Testis (tissue), 3 donors: ENCODE results near the gene ESYT2. TPM values are rescaled to one million over a fixed set of nuclear protein-coding genes. Genes with fewer than 3 reads are reported as not detected.

ENCODE experiments used
- DNase-seq: peaks from one replicate; pipeline ENCODE4 v3.0.0-alpha.2; 2019
- H3K27ac ChIP-seq, 2 donors: fragments of 200-600 bp; sonication (generic); one replicate each; pipeline ENCODE4 v1.5.1; 2019
- H3K27me3 ChIP-seq: fragments of 200-600 bp; sonication (generic); one replicate; pipeline ENCODE4 v1.5.1; 2019
- H3K36me3 ChIP-seq: fragments of 200-600 bp; sonication (generic); one replicate; pipeline ENCODE4 v1.5.1; 2017; ENCODE audit warnings: low read depth; ENCODE audit errors: missing control alignments
- H3K4me1 ChIP-seq: fragments of 200-600 bp; sonication (generic); one replicate; pipeline ENCODE4 v1.5.1; 2019
- H3K4me3 ChIP-seq, 2 donors: fragments of 200-600 bp; sonication (generic); one replicate each; pipeline ENCODE4 v1.5.1; 2017 to 2019
- H3K9me3 ChIP-seq: fragments of 200-600 bp; sonication (generic); one replicate; pipeline ENCODE4 v1.5.1; 2017
- POLR2A ChIP-seq: fragments of 450-650 bp; IDR thresholded peaks from one replicate; pipeline ENCODE4 v1.6.1; 2017; ENCODE audit warnings: antibody characterized with exemption, mild to moderate bottlenecking, moderate library complexity
- WGBS, 2 donors: methylation state at CpG; one replicate each; pipeline ENCODE4 v1.1.5; 2018; 5-methylcytosine and 5-hydroxymethylcytosine counted together
- intact Hi-C: fragments of 100-400 bp; cut with DNase I; formaldehyde crosslinking; loops from one replicate; pipeline ENCODE4 v1.15.1; 2023; ENCODE audit warnings: low total_unique reads
- polyA plus RNA-seq: library from polyadenylated mRNA; stranded (reverse); fragments of 350-450 nt; fragmentation: Illumina TruSeq; extraction: RNeasy Lipid Tissue Mini Kit (QIAGEN cat#74804); gene quantifications from one replicate; pipeline ENCODE4 v1.2.3, GENCODE V29; 2014; ENCODE audit warnings: low read depth, low replicate concordance; ENCODE audit not compliant: insufficient read depth
- total RNA-seq, 2 donors: library from RNA; depleted of rRNA; stranded (reverse); fragments of >200 nt; gene quantifications; one replicate each; pipeline ENCODE4 v1.2.3, GENCODE V29; 2016
- TF ChIP-seq, protein P1 (sequence below), 3 experiments: fragments of 450-650 bp in 2 of 3; fragments of 200-600 bp in 1 of 3; sonication (generic) in 1 of 3; IDR thresholded peaks; one replicate each; pipeline ENCODE4 v1.5.1; 2016 to 2019; ENCODE audit warnings: antibody characterized with exemption in 3 of 3, mild to moderate bottlenecking in 2 of 3, moderate library complexity in 1 of 3

Gene ESYT2
- total and polyA plus RNA-seq, 3 donors from 2014 or later = 53.9 to 73.1 (median 61.1) TPM

DNA sequence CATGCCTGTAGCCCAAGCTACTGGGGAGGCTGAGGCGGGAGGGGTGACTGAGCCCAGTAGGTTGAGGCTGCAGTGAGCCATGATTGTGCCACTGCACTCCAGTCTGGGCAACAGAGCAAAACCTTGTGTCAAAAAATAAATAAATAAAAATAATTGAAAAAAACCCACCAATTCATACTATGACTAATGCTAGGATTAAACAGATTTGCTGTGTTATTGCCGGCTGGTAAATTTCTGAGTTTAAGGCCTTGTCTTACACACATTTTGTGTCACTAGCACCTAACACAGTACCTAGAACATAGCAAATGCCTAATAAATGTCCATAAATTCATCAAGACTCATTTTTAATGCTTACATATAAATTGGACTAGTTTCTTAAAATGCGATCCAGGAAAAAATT, 8.7 kb downstream of the ESYT2 start:
- Histone ChIP-seq H3K36me3 (no peaks in the 10 kb centered on the region), H3K27me3 (no peaks in the 10 kb centered on the region), H3K27ac (peak overlapping the region; percentile 2 to 57), H3K4me1 (peaks cover 50% of the 10 kb centered on the region), H3K4me3 (no peak overlapping the region), H3K9me3 (no peaks in the 10 kb centered on the region)
- intact Hi-C loops = loop anchor here (10.0 kb wide), 1 partner anchor 116 kb away; the partner anchor contains the start of gene NCAPG2
- 91 to 96% methylated on average over 3 of the region's 3 CpGs for WGBS, 2 donors
- TF ChIP-seq POLR2A = no peak
- TF ChIP-seq, protein P1, sequence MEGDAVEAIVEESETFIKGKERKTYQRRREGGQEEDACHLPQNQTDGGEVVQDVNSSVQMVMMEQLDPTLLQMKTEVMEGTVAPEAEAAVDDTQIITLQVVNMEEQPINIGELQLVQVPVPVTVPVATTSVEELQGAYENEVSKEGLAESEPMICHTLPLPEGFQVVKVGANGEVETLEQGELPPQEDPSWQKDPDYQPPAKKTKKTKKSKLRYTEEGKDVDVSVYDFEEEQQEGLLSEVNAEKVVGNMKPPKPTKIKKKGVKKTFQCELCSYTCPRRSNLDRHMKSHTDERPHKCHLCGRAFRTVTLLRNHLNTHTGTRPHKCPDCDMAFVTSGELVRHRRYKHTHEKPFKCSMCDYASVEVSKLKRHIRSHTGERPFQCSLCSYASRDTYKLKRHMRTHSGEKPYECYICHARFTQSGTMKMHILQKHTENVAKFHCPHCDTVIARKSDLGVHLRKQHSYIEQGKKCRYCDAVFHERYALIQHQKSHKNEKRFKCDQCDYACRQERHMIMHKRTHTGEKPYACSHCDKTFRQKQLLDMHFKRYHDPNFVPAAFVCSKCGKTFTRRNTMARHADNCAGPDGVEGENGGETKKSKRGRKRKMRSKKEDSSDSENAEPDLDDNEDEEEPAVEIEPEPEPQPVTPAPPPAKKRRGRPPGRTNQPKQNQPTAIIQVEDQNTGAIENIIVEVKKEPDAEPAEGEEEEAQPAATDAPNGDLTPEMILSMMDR (IDR thresholded peaks at IDR 0.05) = no peak
- DNase-seq = no peak

DNA sequence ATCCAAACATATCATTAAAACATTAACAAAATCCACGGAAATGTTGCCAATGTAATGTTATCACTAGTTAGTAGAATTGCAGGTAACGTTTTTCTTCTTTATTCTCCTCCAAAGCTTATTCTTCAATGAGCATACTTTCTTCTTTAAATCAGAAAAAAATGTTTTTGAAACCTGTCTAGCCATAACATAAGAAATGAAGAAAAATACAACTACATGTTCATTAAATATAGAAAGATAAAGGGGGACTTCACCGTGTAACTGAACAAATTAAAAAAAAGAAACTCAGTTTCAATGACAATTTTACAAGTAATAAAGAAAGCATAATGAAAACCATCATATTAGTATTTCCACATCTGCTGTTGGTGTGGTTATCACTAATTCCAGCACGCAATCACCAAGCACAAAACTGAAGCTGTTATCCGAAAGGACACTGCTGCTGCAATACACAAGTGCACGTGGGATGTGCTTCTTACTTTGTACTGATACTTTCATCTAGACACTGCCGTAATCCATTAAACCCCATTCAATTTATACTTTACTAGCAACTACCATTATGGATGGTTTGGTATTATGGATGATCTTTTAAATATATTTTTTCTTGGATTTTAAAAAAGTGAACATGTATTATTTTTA, 9.6 kb downstream of the ESYT2 start:
- Histone ChIP-seq H3K27ac (peak overlapping the region; percentile 81 to 90), H3K36me3 (no peaks in the 10 kb centered on the region), H3K27me3 (no peaks in the 10 kb centered on the region), H3K4me1 (peaks cover 59% of the 10 kb centered on the region), H3K9me3 (no peaks in the 10 kb centered on the region), H3K4me3 (no peak overlapping the region)
- no peak for TF ChIP-seq POLR2A
- TF ChIP-seq, protein P1 (IDR thresholded peaks at IDR 0.05) = no peak
- peak; percentile 71 for DNase-seq
- 24 to 45% methylated on average over 7 of the region's 7 CpGs for WGBS, 2 donors
- intact Hi-C loops = loop anchor here (10.0 kb wide), 1 partner anchor 115 kb away; the partner anchor contains the start of gene NCAPG2

DNA sequence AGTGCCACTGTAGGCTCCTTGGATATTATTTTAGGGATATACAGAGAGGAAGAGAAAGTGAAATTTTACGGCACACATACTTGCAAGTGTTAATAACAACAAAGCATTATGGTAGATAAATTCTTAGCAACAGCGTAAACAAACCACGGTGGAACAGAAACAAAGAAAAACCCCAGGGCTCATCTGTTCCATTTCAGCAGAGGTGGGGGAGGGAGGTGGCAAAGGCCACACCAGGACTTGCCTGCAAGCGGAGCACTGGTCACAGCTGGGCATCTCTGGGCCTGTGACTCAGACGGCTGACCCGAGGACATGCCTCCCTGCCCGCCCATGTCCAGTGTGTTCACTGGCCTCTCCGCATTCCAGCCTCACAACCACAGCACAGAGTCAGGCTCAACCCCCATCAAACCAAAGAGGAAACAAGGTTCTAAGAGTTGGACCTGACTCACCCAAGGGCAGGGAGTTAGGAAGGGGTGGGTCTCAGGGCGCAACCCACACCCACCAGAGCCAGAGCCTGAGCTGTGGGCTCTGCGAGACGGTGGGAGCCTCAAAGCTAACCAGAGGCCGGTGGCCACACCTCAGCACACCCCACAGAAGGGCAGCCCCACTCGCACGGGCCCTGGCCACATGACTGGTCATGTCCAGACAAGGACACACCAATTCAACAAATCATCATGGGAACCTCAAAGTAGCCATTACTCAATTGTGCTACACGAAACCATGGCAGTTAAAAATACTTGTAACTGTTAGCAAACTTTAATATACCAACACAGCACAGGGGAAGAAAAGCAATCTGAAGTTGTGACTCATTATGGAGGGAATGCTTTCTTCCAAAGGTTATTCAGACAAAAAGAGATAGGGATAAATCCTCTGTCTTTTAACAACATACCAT, 10.7 kb downstream of the ESYT2 start:
- no peaks in the 10 kb centered on the region for H3K36me3 ChIP-seq
- WGBS, 2 donors = 30% methylated on average over 13 to 15 of the region's 15 CpGs
- H3K4me1 ChIP-seq = peaks cover 61% of the 10 kb centered on the region
- no peaks in the 10 kb centered on the region for H3K9me3 ChIP-seq
- intact Hi-C loops = no loop called here
- no peaks in the 10 kb centered on the region for H3K27me3 ChIP-seq
- peak; percentile 83 for DNase-seq
- TF ChIP-seq POLR2A = no peak
- TF ChIP-seq, protein P1 (IDR thresholded peaks at IDR 0.05) = no peak
- peak overlapping the region; percentile 81 to 90 for H3K27ac ChIP-seq
- H3K4me3 ChIP-seq = no peak overlapping the region

DNA sequence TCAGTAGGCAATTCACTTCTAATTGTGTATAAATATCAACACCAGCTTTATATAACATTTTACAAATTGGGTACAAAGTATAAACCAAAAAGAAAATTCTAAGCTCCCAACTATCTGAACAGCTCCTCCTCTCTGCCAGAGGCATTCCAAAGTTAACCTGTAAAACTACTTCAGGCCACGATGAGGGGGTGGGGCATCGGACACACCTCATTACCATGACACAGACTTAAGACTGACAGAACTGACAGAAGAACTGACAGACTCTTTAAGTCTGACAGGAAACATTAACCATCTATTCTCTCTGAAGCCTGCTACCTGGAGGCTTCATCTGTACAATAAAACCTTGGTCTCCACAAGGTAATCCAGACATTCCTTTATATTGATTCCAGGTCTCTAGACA, 12.3 kb downstream of the ESYT2 start:
- peaks cover 61% of the 10 kb centered on the region for H3K4me1 ChIP-seq
- no peaks in the 10 kb centered on the region for H3K36me3 ChIP-seq
- H3K4me3 ChIP-seq = no peak overlapping the region
- WGBS, 2 donors = 56 to 61% methylated on average over 2 of the region's 2 CpGs
- H3K27ac ChIP-seq = peak overlapping the region; percentile 19 to 90
- intact Hi-C loops = no loop called here
- TF ChIP-seq, protein P1 (IDR thresholded peaks at IDR 0.05) = no peak
- TF ChIP-seq POLR2A = no peak
- no peak for DNase-seq
- H3K9me3 ChIP-seq = no peaks in the 10 kb centered on the region
- H3K27me3 ChIP-seq = no peaks in the 10 kb centered on the region
